H1 (cell line): Measurements from ENCODE around the gene SMCO1. TPM values are rescaled to one million over a fixed set of nuclear protein-coding genes. Genes with fewer than 3 reads are reported as not detected.
A peak's percentile ranks its signal among the peaks of the same experiment; 100 is the strongest.

Experiments
- CTCF ChIA-PET: fragments of 300-600 bp; sonication (Branson Sonifier 250); formaldehyde crosslinking; loops from one replicate; lab custom pipeline; 2021; ENCODE audit not compliant: partially characterized antibody; lab: Charles Lee
- POLR2A ChIA-PET: fragments of 300-600 bp; sonication (Branson Sonifier 250); formaldehyde crosslinking; loops from one replicate; lab custom pipeline; 2021; ENCODE audit warnings: inconsistent platforms; ENCODE audit not compliant: partially characterized antibody; lab: Charles Lee
- DNase-seq, 2 experiments: peaks; one replicate each; pipeline versions ENCODE4 v3.0.0 to v3.0.0-alpha.2; 2010 to 2022; ENCODE audit warnings: low spot score in 2 of 2, low read depth in 1 of 2, mixed read lengths in 1 of 2
- FAIRE-seq: peaks from 2 replicates; lab custom pipeline; 2011; peaks lifted over from hg19 to GRCh38; lab: Jason Lieb, UNC
- H2AFZ ChIP-seq: 2 replicates; pipeline ENCODE4 v1.8.1; 2012; ENCODE audit warnings: low read length, inconsistent platforms
- H2AK5ac ChIP-seq: 2 replicates; pipeline ENCODE4 v1.6.1; 2013; ENCODE audit warnings: low read depth, low read length
- H2BK120ac ChIP-seq: replicated peaks from 2 replicates; pipeline ENCODE3; 2013; ENCODE audit warnings: low read depth, low read length, inconsistent platforms
- H2BK12ac ChIP-seq: 2 replicates; pipeline ENCODE4 v1.6.1; 2013; ENCODE audit warnings: low read depth, low read length
- H2BK15ac ChIP-seq: 2 replicates; pipeline ENCODE4 v1.6.1; 2013; ENCODE audit warnings: low read length
- H2BK20ac ChIP-seq: 2 replicates; pipeline ENCODE4 v1.6.1; 2013; ENCODE audit warnings: low read length
- H2BK5ac ChIP-seq: 2 replicates; pipeline ENCODE4 v1.6.1; 2013; ENCODE audit warnings: low read depth, low read length
- H3K14ac ChIP-seq: 2 replicates; pipeline ENCODE4 v1.6.1; 2013; ENCODE audit warnings: inconsistent platforms; ENCODE audit not compliant: insufficient read length
- H3K18ac ChIP-seq: 2 replicates; pipeline ENCODE4 v1.6.1; 2013; ENCODE audit warnings: low read length; ENCODE audit errors: extremely low read depth
- H3K23ac ChIP-seq: 2 replicates; pipeline ENCODE4 v1.6.1; 2013; ENCODE audit warnings: inconsistent platforms; ENCODE audit not compliant: insufficient read length
- H3K23me2 ChIP-seq: 2 replicates; pipeline ENCODE4 v1.6.1; 2013; ENCODE audit warnings: low read depth, low read length
- H3K27ac ChIP-seq: 2 replicates; pipeline ENCODE4 v1.6.1; 2011; ENCODE audit warnings: low read depth, low read length, inconsistent platforms
- H3K27me3 ChIP-seq, 4 experiments: replicated peaks in 1 of 4; 1 replicate in 1 of 4; 2 replicates in 3 of 4; pipeline versions ENCODE4 v1.6.1 to v1.8.1; 2011 to 2013; ENCODE audit warnings: low read length in 3 of 4, mild to moderate bottlenecking in 3 of 4, inconsistent platforms in 2 of 4, mixed read lengths in 2 of 4, moderate library complexity in 1 of 4; ENCODE audit not compliant: control insufficient read depth in 3 of 4, insufficient read depth in 3 of 4; ENCODE audit errors: extremely low read depth in 1 of 4
- H3K36me3 ChIP-seq, 4 experiments: 2 replicates each; pipeline versions ENCODE4 v1.6.1 to v1.8.1; 2011 to 2013; ENCODE audit warnings: mild to moderate bottlenecking in 4 of 4, low read length in 3 of 4, moderate library complexity in 2 of 4, control low read depth in 1 of 4, inconsistent platforms in 1 of 4; ENCODE audit not compliant: insufficient read depth in 4 of 4, control insufficient read depth in 2 of 4
- H3K4ac ChIP-seq: replicated peaks from 2 replicates; pipeline ENCODE3; 2013; ENCODE audit warnings: low read length, low read depth, mixed read lengths, inconsistent platforms; ENCODE audit not compliant: insufficient read length
- H3K4me1 ChIP-seq, 4 experiments: replicated peaks in 1 of 4; 1 replicate in 1 of 4; 2 replicates in 3 of 4; pipeline versions ENCODE4 v1.6.1 to v1.8.1; 2011 to 2013; ENCODE audit warnings: low read length in 3 of 4, inconsistent platforms in 2 of 4, mixed read lengths in 1 of 4; ENCODE audit not compliant: insufficient read depth in 4 of 4, control insufficient read depth in 3 of 4
- H3K4me2 ChIP-seq, 2 experiments: 2 replicates each; pipeline versions ENCODE4 v1.6.1 to v1.8.1; 2011 to 2013; ENCODE audit warnings: low read depth in 2 of 2, low read length in 2 of 2, control low read depth in 1 of 2, inconsistent platforms in 1 of 2, mild to moderate bottlenecking in 1 of 2; ENCODE audit not compliant: insufficient read depth in 1 of 2
- H3K4me3 ChIP-seq, 4 experiments: fragments of 200-600, 300-600 bp in 1 of 4; sonication (generic), shearing (Covaris generic), sonication (Bioruptor Twin) in 1 of 4; 2 replicates each; pipeline versions ENCODE4 v1.5.1 to v1.8.1; 2011 to 2016; ENCODE audit warnings: low read length in 4 of 4, low read depth in 3 of 4, control low read depth in 2 of 4, inconsistent platforms in 2 of 4, mild to moderate bottlenecking in 2 of 4, mixed read lengths in 1 of 4, moderate library complexity in 1 of 4; ENCODE audit not compliant: insufficient read depth in 2 of 4; ENCODE audit errors: extremely low read depth in 1 of 4
- H3K56ac ChIP-seq: replicated peaks from 2 replicates; pipeline ENCODE3; 2013; ENCODE audit warnings: low read depth, mild to moderate bottlenecking, mixed read lengths, low read length, inconsistent platforms; ENCODE audit not compliant: insufficient read length
- H3K79me1 ChIP-seq: 2 replicates; pipeline ENCODE4 v1.6.1; 2013; ENCODE audit warnings: low read depth, low read length, control low read depth
- H3K79me2 ChIP-seq, 2 experiments: 2 replicates each; pipeline versions ENCODE4 v1.6.1 to v1.8.1; 2012 to 2013; ENCODE audit warnings: low read length in 2 of 2, mild to moderate bottlenecking in 2 of 2, inconsistent platforms in 1 of 2; ENCODE audit not compliant: insufficient read depth in 2 of 2, control insufficient read depth in 1 of 2
- H3K9ac ChIP-seq, 4 experiments: replicated peaks in 1 of 4; 1 replicate in 1 of 4; 2 replicates in 3 of 4; pipeline versions ENCODE4 v1.6.1 to v1.8.1; 2011 to 2013; ENCODE audit warnings: low read depth in 3 of 4, low read length in 3 of 4, control low read depth in 2 of 4, mild to moderate bottlenecking in 2 of 4, moderate library complexity in 2 of 4, inconsistent platforms in 1 of 4; ENCODE audit errors: extremely low read depth in 1 of 4
- H3K9me3 ChIP-seq, 2 experiments: 2 replicates each; pipeline versions ENCODE4 v1.6.1 to v1.8.1; 2012 to 2013; ENCODE audit warnings: mild to moderate bottlenecking in 2 of 2, moderate library complexity in 2 of 2, control low read depth in 1 of 2, inconsistent platforms in 1 of 2, low read depth in 1 of 2, low read length in 1 of 2, mixed read lengths in 1 of 2; ENCODE audit not compliant: insufficient read depth in 2 of 2
- H4K20me1 ChIP-seq, 2 experiments: replicated peaks in 1 of 2; 2 replicates each; pipeline versions ENCODE3 to v1.8.1; 2011 to 2013; ENCODE audit warnings: inconsistent platforms in 2 of 2, low read length in 2 of 2, mild to moderate bottlenecking in 1 of 2; ENCODE audit not compliant: insufficient read depth in 2 of 2, control insufficient read depth in 1 of 2
- H4K5ac ChIP-seq: 2 replicates; pipeline ENCODE4 v1.6.1; 2013; ENCODE audit warnings: low read length, low read depth, mixed read lengths, inconsistent platforms; ENCODE audit not compliant: insufficient read length
- H4K8ac ChIP-seq: 2 replicates; pipeline ENCODE4 v1.8.0; 2013; ENCODE audit warnings: mild to moderate bottlenecking, moderate library complexity, low read length, inconsistent platforms; ENCODE audit not compliant: insufficient read depth; ENCODE audit errors: extremely low read depth
- H4K91ac ChIP-seq: replicated peaks from 2 replicates; pipeline ENCODE3; 2013; ENCODE audit warnings: low read length, mixed read lengths, inconsistent platforms; ENCODE audit not compliant: insufficient read length
- BRCA1 ChIP-seq: IDR thresholded peaks from 2 replicates; pipeline ENCODE4 v1.6.1; 2012; ENCODE audit warnings: low read depth, low read length, improper control_type of control experiment
- CBX8 ChIP-seq: fragments of 300-800, 300-1000 bp; sonication (generic); IDR thresholded peaks from 2 replicates; pipeline ENCODE4 v1.7.1; 2016; ENCODE audit warnings: low read depth, low read length, borderline replicate concordance
- CHD1 ChIP-seq: IDR thresholded peaks from 2 replicates; pipeline ENCODE4 v1.6.1; 2012; ENCODE audit warnings: low read depth, low read length, improper control_type of control experiment
- CREB1 ChIP-seq: IDR thresholded peaks from 2 replicates; pipeline ENCODE4 v1.6.1; 2012; ENCODE audit warnings: inconsistent platforms
- KDM4A ChIP-seq: IDR thresholded peaks from one replicate; pipeline ENCODE4 v1.7.1; 2012; ENCODE audit warnings: low read depth, mild to moderate bottlenecking, moderate library complexity, low read length, inconsistent platforms; ENCODE audit not compliant: severe bottlenecking
- TAF7 ChIP-seq: optimal IDR thresholded peaks from 2 replicates; pipeline ENCODE3; 2011; ENCODE audit warnings: low read depth, mild to moderate bottlenecking, inconsistent platforms, low read length, moderate library complexity, borderline replicate concordance
- TEAD4 ChIP-seq: IDR thresholded peaks from 2 replicates; pipeline ENCODE4 v1.6.1; 2012; ENCODE audit warnings: low read depth, low read length, inconsistent platforms, mixed read lengths
- YY1 ChIP-seq: IDR thresholded peaks from 2 replicates; pipeline ENCODE4 v1.6.1; 2011; ENCODE audit warnings: low read depth, mild to moderate bottlenecking, low read length
- WGBS, 2 experiments: shearing (Covaris generic) in 1 of 2; methylation state at CpG; one replicate each; pipeline versions ENCODE4 v1.1.6 to v1.1.7; 2013 to 2015; ENCODE audit warnings: low lambda C conversion rate in 2 of 2, mixed read lengths in 2 of 2, inconsistent platforms in 1 of 2, low coverage in 1 of 2, missing lambda C conversion rate in 1 of 2; ENCODE audit not compliant: insufficient replicate concordance in 2 of 2, insufficient coverage in 1 of 2, insufficient read length in 1 of 2; ENCODE audit errors: extremely low coverage in 1 of 2, missing lambda C conversion rate in 1 of 2; 5-methylcytosine and 5-hydroxymethylcytosine counted together
- polyA plus RNA-seq, 7 experiments: library from polyadenylated mRNA; depleted of rRNA in 3 of 7; stranded (reverse) in 5 of 7; unstranded in 2 of 7; fragments of >200 nt in 5 of 7; fragments of 200-250 nt in 2 of 7; gene quantifications; 1 replicate in 5 of 7; 2 replicates in 1 of 7; 4 replicates in 1 of 7; pipeline versions ENCODE4 v1.2.1 to v1.2.3, GENCODE V29; 2011 to 2013; ENCODE audit warnings: missing spikeins in 2 of 7, mixed read lengths in 2 of 7
- total RNA-seq: library from RNA; stranded (reverse); fragmentation: NEBNext Ultra II Directional; extraction: Animal tissue kit (Norgen Biotek cat#: 25700); gene quantifications from 2 replicates; pipeline ENCODE4 v1.2.1, GENCODE V29; 2021

The SMCO1 gene
- total and polyA plus RNA-seq, 2 of the 8 experiments (the other 6 are each of a cell fraction or from before 2014, with no cell fraction given): 0.03 TPM; not detected in 1

- CTCF ChIA-PET: interaction anchor here (0.8 to 2.5 kb wide), 9 partner anchors 9 to 444 kb away, joined by 3 to 12 read pairs (median 4); no protein-coding TSS in a partner anchor
- WGBS, 2 experiments: 65% methylated on average over 2 of the region's 2 CpGs; no CpG with 5 or more reads in 1 of the 2 experiments
Measured at GRCh38 chr3:196517919-196518318, 2.8 kb upstream of the SMCO1 start.

More at GRCh38 chr3:196517919-196518318, 2.8 kb upstream of the SMCO1 start:
- TF ChIP-seq TEAD4 (no peak), CBX8 (no peak), YY1 (peak; percentile 64; the same call in 1 of the 2 replicates), TAF7 (no peak), KDM4A (no peak), CREB1 (no peak), CHD1 (no peak), BRCA1 (no peak)
- TF ChIP-seq, all 59 proteins: peak for 1
- Histone ChIP-seq H3K36me3 (peaks cover 0 to 7% (median 0%) of the 10 kb centered on the region in 4 experiments; a peak in 2 of 8 replicates), H3K4me1 (no peaks in the 10 kb centered on the region), H3K79me2 (no peaks in the 10 kb centered on the region), H3K14ac (no peak overlapping the region), H3K4me2 (no peak overlapping the region), H2BK15ac (no peak overlapping the region), H4K20me1 (no peaks in the 10 kb centered on the region), H2BK20ac (no peak overlapping the region), H2AK5ac (no peak overlapping the region), H2BK120ac (no peak overlapping the region), H3K56ac (no peak overlapping the region), H3K27me3 (no peaks in the 10 kb centered on the region), H3K23me2 (no peaks in the 10 kb centered on the region), H3K27ac (no peak overlapping the region), H4K8ac (no peak overlapping the region), H3K4ac (no peak overlapping the region), H4K91ac (no peak overlapping the region), H3K4me3 (peak overlapping the region in 1 of 4 experiments; percentile 15; a peak in 1 of 8 replicates), H2BK5ac (no peak overlapping the region), H2BK12ac (no peak overlapping the region; the same call in 1 of the 2 replicates), H3K9me3 (peaks cover 47 to 48% of the 10 kb centered on the region in 2 experiments), H3K79me1 (no peaks in the 10 kb centered on the region), H2AFZ (no peak overlapping the region), H4K5ac (no peak overlapping the region), H3K23ac (no peak overlapping the region), H3K9ac (no peak overlapping the region), H3K18ac (no peak overlapping the region)
- no peak for FAIRE-seq
- POLR2A ChIA-PET: interaction anchor here (1.7 kb wide), 1 partner anchor 14 kb away, joined by 7 read pairs; the partner anchor contains the start of gene RNF168
- DNase-seq: no peak
